ENCODE measurements around the gene HAUS8.
A peak's percentile ranks its signal among the peaks of the same experiment; 100 is the strongest.
"Not testable (repeated sequence)": the region's sequence is repeated elsewhere in the genome, so short reads cannot be mapped to it uniquely, and the experiment has no call there.

Gene HAUS8, protein sequence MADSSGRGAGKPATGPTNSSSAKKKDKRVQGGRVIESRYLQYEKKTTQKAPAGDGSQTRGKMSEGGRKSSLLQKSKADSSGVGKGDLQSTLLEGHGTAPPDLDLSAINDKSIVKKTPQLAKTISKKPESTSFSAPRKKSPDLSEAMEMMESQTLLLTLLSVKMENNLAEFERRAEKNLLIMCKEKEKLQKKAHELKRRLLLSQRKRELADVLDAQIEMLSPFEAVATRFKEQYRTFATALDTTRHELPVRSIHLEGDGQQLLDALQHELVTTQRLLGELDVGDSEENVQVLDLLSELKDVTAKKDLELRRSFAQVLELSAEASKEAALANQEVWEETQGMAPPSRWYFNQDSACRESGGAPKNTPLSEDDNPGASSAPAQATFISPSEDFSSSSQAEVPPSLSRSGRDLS

DNA sequence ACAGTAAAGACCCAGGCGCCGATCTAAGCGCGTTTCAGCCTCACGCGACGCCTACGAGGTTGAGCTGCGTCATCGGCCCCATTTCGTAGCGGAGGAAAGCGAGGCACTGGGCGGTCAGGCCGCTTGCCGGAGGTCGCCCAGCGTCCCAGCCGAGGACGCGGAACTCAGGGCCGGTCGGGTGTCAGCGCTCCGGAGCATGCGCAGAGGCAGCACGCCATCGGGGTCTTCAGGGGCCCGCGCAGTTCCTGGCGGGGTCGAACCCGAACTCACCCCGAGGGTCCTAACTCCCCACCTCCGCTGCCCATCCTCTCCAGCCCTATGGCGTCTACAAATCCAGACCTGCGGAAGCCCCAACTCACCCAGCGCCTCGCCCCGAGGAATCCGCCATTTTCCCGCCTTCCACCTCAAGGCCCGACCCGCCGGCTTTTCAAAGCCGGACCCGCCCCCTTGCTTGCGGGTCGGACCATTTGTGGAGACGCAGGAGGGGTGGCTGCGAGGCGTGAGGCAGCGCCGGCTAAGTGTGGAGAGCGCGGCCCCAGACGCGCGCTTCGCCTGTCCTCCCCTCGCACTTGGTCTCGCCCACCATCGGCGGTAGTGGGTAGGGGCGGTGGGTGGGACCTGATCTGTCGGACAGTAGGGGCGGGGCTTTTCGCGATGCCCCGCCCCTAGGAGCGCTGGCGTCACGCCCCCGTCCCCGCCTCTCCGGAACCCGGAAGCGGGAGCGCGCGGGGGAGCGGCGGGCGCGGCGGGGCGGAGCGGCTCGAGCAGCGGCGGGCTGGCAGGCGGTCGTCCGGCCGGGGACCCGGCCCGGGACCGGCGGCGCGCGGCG, at the start of gene HAUS8, which contains the start of gene MYO9B:
HAUS8 (minus strand) TSS at position 418 of the 829 bp plus-strand sequence; CDS start at position 388, 30 bp downstream.
MYO9B (plus strand) TSS at position 743 of the 829 bp plus-strand sequence. CDS start 25,941 bp downstream, outside the sequence.
- peak; percentile 100 for DNase-seq (ENCODE audit: low read depth, low spot score)

DNA sequence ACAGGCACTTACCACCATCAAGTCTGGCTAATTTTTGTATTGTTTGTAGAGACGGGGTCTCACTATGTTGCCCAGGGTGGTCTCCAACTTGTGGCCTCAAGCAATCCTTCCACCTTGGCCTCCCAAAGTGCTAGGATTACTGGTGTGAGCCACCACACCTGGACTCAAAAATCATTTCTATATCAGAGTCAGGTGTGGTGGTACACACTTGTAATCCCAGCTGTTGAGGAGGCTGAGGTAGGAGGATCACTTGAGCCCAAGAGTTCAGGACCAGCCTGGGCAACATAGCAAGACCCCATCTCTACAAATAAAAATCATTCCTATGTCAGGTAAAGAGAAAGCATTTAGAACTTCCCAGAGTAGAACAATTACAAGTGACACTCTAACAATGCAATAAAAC, 48.8 kb upstream of the HAUS8 start:
- DNase-seq (ENCODE audit: low read depth, low spot score) = no peak

DNA sequence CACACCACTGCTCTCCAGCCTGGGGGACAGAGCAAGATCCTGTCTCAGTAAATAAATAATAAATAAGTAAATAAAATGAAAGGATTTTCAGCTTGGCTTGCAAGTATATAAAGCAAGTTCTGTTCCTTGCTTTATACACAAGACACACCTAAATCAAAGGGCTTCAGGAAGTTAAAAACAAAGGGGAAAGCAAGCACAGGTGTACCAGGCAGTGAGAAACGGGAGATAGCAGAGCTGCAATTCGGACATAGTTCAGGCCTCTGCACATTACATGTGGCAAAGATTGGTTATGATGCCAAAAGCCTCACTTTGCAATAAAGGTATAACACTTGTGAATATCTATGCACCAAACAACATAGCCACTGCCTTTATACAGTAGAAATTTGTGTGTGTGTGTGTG, 47.8 kb upstream of the HAUS8 start:
- DNase-seq (ENCODE audit: low read depth, low spot score) = no peak

DNA sequence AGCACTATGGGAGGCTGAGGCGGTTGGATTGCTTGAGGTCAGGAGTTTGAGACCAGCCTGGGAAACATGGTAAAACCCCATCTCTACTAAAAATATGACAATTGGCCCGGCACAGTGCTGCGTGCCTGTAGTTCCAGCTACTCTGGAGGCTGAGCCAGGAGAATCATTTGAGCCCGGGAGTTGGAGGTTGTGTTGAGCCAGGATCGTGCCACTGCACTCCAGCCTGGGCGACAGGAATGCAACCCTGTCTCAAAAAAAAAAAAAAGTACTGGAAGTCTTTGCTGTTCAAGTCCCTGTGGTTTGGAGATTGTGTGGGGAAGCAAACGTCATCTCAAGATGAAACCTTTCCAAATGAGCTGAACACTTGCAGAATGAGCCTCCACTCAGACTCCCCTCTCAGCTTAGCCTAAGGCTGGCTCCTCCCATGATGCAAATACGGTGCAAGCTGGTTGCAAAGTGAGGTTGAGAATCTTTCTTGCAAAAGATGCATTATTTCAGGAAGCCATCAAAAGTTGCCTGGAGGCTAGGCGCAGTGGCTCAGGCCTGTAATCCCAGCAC, 46.6 kb upstream of the HAUS8 start:
- peak; percentile 91 for DNase-seq (ENCODE audit: low read depth, low spot score)

DNA sequence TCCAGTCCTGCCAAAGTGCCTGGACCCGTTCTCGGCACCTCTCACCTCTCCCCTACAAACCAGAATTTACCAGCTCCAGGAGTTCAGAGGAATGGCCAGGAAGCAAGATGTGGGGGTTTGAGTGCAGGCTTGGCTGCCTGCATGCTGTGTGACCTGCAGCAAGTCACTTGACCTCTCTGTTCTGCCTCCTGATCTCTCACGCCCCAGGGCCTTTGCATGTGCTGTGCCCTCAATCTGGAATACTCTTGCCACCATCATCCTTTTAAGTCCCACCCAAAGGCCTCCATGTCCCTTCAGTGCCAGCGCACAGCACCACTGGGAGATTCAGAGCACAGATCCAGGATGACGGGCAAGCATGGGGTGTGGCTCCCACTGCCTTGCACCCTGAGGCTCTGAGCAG, 43.7 kb upstream of the HAUS8 start:
- no peak for DNase-seq (ENCODE audit: low read depth, low spot score)

DNA sequence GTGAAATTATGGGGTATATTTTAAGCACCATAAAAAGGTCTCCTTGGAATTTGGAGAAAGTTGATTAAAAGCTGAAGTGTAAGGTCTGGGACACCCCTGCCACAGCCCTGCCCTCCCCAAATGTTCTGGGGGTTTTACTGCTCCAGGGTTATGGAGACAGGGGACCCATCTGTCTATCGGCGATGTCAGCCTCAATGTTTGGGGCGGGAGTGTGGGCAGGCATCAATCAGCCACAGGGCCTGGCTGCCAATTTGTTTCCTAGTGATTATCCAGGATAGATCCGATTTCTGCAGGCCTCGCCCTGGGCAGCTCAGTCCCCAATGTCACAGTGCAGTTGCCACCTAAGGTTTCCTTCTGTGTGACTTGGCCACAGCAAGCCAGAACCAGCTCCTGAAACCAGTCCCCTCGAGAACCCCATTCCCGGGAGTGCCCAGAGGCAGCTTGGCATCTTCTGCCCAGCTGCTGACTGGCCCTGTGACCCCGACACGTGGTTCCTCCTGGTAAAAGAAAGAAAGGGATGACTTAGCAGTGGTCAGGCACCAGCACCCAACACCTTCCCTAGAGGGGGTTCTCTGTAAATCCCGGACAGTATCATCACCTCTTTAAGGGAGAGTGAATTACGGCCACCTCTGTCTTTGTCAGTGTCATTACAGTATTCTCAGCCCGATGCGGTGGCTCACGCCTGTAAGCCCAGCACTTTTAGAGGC, 41.9 kb upstream of the HAUS8 start:
- DNase-seq (ENCODE audit: low read depth, low spot score) = no peak

DNA sequence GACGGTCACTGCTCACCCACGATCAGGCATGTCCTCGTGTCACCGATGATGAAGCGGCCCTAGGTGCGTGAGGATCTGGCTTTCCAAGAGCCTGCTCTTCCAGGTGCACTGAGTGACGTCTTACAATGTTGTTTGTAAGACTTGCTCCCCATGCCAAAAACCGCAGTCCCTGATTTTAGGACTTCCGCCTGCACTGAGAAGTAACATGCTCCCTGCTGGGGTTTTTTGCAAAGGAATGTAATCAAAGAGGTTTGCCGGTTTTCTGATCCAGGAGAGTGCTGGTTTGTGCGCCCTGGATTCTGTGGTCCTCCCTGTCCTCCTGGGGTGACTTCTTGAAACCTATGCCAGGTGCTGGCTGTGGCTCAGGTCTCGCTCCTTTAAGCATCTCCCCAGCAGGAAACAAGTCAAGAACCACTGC, 39.2 kb upstream of the HAUS8 start:
- no peak for DNase-seq (ENCODE audit: low read depth, low spot score)

DNA sequence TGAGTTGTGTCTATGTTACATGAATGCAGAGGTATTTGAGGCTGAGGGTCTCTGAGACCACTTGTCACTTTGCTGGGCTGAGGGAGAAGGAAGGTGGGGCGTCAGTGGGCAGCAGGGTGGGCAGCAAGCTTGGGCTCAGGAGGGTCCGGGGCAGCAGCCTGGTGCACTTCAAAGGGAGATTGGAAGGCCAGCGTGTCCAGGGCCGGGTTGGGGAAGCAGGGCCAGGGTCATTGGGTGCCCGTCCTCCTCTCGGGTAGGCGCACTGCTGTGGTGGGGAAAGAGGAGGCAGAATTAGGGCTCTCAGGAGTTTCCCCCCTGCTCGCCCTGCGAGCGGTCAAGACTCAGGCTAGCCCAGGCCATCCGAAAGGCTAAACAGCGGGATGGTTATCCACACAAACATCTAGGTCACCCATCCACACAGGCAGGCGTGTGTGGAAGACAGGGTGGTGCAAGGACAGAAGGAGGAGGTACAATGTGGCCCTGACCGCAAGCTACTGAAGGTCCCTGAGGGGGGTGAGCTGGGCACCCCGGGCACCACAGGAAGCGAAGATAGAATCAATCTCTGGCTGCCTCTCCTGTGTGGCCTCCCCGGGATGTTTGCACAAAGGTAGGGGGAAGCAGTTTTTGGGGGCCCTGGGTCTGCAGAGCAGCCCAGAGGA, 38.0 kb upstream of the HAUS8 start:
- no peak for DNase-seq (ENCODE audit: low read depth, low spot score)

DNA sequence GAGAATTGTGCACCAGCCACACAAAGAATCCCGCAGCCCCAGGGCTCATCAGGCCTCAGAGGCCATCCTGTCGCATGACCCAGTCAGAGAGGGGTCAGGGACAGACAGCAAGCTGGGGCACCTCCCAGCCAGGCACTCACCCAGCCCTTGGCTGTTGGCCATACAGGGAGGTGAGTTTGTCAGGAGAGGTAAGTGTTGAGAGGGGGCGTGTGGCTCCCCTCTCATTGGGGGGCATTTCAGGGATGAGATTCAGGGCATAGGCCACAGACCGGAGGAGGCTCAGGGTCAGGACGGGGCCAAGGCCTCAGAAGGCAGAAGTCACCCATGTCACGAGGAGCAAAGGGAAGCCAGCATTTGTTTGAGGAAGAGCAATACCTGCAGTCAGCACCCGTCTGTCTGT, 37.4 kb upstream of the HAUS8 start:
- DNase-seq (ENCODE audit: low read depth, low spot score) = no peak

DNA sequence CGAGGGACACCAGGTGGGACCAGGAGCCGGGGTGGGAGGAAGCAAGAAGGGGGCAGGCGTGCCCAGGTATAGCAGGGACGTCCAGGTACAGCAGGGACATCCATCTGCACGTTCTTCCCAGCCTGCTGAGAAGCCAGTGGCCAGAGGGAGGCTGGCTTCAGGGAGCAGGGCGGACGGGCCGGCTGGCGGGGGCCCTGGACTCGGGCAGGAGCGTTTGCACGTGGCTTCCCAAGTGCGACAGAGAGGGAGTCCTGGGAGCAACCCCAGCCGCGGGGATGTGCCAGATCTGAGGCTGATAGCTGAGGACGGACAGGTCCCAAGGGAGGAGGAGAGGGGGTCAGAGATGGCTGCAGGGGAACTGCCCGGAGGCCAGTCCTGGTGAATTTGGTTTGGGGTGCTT, 37.0 kb upstream of the HAUS8 start:
- DNase-seq (ENCODE audit: low read depth, low spot score) = no peak

DNA sequence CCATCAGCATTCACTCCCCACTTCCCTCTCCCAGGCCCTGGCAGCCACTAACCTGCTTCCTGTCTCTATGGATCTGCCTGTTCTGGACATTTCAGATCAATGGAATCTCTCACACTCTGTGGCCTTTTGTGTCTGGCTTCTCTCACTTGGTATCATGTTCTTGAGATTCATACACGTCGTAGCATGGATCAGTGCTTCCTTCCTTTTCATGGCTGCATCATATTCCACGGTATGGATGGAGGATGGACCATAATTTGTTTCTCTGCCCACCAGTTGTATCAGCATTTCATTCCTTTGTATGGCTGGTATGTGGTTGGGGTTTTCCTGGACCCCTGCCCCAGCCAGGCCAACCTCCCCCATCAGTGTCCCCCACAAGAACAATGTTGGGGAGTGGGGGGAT, 36.5 kb upstream of the HAUS8 start:
- no peak for DNase-seq (ENCODE audit: low read depth, low spot score)

DNA sequence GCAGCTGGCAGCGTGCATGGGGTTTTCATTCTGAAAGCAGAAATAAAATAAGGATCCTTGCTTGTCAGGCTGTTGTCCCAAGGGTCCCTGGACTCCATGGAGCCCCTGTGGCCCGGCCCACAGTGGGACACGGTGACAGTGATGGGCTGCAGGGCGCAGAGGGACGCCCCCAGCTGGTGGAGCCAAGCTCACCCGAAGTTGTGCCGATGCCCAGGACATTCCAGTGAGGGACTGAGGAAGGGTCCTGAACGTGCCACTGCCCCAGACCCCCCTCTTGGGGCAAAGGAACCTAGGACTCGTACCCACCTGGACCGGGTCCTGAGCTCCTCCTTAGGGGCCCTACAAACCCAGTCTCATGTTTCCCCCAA, 35.3 kb upstream of the HAUS8 start:
- no peak for DNase-seq (ENCODE audit: low read depth, low spot score)

DNA sequence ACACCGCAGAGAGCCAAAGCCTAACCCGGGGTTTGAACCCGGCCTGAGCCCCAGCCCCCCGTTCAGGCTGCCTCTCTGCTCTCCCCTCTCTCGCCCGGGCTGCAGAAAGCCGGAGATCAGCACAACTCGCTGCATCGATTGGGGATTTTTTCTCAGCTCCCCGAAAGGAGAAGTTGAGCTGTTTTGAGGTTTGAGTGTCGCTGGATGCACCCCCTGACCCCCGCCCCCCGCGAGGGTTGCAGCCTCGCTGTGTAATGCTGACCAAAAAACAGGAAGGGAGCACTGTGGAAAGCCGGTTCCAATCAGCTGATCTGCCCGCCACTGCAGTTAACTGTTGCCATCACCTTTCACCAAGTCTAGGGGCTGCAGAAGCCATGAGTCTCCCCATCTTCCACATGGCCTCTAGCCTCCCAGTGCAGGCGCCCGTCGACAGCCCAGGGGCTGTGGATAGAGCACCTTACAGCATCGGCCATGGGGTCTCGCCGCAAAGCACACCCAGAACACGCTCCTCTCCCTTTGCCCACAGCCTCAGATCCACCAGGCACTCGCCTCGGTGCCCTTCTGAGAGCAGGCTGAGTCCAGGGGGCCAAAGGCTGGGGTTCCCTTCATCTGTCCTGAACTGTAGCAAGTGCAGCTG, 34.8 kb upstream of the HAUS8 start:
- no peak for DNase-seq (ENCODE audit: low read depth, low spot score)

DNA sequence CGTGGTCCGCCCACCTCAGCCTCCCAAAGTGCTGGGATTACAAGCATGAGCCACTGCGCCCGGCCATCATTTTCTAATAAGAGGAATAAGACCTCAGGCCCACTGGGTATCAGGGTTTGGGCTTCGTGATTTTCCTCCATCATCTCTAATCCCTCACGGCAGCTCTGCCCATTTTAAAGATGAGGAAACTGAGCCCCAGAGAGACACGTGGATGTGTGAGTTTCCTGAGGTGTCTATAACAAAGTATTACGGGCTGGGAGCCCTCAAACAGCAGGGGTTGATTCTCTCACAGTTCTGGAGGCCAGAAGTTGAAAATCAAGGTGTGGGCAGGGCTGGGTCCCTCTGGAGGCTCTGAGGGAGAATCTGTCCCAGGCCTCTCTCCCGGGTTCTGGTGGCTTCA, 34.0 kb upstream of the HAUS8 start:
- no peak for DNase-seq (ENCODE audit: low read depth, low spot score)

DNA sequence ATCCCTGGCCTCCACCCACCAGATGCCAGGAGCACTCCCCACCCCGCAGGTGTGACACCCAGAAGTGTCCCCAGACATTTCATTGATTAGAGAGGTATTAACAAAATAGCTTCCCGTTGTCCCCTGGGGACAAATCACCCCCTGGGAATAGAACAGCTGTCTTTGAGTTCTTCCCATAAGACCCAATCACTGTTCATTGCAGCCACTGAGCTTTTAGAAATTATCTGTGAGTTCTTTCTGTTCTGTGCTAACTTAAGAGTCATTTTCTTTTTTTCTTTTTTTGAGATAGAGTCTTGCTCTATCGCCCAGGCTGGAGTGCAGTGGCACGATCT, 33.2 kb upstream of the HAUS8 start:
- no peak for DNase-seq (ENCODE audit: low read depth, low spot score)

DNA sequence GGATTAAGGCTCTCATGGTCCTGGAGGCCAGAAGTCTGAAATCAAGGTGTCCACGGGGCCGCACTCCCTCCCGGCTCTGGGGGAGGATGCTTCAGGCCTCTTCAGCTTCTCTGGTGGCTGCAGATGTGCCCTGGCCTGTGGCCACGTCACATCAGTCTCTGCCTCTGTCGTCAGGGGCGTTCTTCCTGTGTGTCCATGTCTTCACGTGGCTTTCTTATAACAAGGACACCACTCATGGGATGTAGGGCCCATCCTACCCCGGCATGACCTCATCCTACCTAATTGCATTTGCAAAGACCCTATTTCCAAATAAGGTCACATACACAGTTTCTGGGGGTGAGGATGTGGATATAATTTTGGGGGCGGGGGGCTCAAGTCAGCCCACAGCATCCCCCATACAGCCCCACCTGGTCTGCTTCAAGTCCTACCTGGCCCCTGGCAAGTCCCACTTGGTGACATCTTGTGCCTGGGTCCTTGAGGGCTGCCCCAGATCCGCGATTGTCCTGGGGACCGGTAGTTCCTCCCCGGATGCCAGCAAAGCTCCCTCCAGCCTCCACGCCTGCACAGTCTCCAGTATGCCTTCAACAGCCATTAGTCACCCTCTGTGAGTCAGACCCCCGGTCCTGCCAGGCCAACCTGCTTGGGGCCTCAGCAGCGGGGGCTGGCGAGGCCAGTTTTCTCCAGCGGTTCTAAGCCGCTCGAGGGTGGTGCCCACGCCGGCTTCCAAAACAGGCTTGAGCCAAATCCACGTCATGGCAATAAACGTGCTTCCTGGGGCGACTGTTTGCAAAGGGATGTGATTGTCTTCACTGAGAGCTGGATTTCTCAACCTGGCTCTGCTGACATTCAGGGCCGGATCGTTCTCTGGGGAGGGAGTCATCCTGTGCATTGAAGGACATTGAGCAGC, 32.5 kb upstream of the HAUS8 start:
- DNase-seq (ENCODE audit: low read depth, low spot score) = peak; percentile 98

DNA sequence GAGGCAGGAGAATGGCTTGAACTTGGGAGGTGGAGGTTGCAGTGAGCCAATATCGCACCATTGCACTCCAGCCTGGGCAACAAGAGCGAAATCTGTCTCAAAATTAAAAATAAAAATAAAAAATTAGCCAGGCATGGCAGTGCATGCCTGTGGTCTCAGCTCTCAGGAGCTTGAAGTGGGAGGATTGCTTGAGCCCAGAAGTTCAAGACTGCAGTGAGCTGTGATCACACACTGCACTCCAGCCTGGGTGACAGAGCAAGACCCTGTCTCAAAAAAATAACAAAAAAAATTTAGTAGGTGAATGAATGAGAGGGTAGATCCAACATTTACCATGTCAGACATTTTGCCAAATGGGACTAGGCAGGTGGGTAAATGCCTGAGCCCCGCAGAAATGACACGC, 31.7 kb upstream of the HAUS8 start:
- DNase-seq (ENCODE audit: low read depth, low spot score) = not testable (repeated sequence)

DNA sequence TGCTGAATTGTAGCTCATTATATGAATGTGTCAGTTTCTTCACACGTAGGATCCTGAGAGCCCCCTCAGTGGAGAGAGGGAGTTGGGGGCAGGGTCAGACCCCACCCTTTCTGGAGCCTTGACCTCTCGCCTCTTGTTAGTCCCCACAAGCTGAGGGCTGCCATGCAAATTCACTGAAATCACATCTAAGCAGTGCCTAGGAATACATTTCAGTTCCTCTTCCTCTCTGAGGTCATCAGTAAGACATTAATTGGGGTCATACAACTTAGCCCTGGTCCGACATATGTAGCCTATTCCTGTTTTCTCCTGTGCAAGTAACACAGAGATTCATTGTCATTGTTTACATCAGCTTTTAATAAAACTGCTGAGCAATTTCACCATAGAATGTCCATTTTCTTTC, 30.3 kb upstream of the HAUS8 start:
- no peak for DNase-seq (ENCODE audit: low read depth, low spot score)

DNA sequence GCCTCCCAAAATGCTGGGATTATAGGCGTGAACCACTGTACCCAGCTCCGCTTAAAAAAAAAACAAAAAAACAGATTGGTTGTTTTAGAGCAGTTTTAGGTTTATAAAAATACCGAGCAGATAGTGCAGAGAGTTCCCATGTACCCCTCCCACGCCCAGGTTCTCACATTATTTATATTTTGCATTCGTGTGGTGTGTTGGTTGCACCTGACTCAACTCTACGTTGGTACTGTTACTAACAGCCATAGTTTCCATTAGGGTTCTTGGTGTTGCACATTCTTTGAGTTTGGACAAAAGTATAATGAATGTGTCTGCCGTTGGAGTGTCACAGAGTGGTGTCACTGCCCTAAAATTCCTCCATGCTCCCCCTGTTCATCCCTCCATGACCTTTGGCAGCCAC, 29.4 kb upstream of the HAUS8 start:
- DNase-seq (ENCODE audit: low read depth, low spot score) = no peak

DNA sequence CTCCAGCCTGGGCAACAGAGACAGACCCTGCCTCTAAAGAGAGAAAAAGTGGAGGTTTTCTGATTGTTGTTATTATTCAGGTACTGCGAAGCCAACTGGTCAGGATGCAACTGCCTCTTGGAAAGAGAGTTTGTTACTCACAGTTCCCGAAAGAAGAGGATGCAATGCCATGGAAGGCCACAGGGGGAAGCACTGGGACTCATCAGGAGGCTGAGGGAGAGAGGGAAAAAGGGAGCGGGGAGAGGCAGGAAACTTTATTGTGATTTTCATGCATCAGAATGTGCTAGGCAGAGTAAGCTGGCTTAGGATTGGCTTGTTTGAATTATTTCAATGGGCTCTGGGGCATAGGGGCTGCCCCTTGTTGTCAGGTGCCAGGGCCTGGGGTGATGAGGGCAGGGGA, 27.9 kb upstream of the HAUS8 start:
- peak; percentile 44 for DNase-seq (ENCODE audit: low read depth, low spot score)
